ENCODE data around the gene DNAJC5.

DNA sequence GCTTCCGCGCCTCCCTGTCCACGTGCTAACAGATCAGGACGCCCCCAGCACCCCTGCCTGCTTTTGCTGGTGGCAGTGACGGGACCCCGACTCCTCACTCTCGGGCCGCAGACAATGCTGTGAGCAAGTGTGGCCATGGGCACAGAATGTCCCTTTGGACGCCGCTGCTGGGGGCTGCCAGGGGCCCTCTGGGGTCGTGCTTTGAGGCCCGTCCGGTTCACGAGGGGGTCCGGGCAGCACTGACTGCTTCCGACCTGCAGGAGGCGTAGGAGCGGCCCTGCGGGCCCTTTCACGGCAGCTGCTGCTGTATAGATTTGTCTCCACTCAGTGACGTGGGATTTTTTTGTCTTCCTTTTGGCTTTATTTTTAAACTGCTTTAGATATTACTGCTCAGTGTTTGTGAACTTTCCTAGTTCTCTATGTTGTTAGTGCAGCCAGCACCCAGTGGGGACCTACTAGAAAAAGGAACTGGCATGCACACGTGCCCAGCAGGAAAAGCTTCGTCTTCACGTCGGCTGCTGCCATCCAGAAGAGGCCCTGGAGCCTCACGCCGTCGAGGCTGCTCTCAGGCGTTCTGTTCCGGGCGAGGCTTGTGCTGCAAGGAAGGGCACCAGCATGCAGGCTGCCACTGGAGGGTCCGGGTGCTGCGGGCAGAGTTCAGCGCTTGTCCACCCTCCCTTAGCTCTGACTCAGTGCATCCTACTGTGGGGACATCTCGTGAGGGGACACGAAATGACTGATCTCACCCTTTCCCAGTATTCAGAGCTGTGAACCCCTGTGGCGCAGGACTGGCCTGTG, 39.5 kb downstream of the DNAJC5 start:
- TF ChIP-seq CTCF (IDR thresholded peaks at IDR 0.05): no peak
- no peak for TF ChIP-seq POLR2AphosphoS5 (IDR thresholded peaks at IDR 0.05)
- TF ChIP-seq POLR2A (IDR thresholded peaks at IDR 0.05): no peak

Measured in breast epithelium (tissue), 3 donors.